ENCODE data around the gene MAN1A1.

The MAN1A1 gene

DNA sequence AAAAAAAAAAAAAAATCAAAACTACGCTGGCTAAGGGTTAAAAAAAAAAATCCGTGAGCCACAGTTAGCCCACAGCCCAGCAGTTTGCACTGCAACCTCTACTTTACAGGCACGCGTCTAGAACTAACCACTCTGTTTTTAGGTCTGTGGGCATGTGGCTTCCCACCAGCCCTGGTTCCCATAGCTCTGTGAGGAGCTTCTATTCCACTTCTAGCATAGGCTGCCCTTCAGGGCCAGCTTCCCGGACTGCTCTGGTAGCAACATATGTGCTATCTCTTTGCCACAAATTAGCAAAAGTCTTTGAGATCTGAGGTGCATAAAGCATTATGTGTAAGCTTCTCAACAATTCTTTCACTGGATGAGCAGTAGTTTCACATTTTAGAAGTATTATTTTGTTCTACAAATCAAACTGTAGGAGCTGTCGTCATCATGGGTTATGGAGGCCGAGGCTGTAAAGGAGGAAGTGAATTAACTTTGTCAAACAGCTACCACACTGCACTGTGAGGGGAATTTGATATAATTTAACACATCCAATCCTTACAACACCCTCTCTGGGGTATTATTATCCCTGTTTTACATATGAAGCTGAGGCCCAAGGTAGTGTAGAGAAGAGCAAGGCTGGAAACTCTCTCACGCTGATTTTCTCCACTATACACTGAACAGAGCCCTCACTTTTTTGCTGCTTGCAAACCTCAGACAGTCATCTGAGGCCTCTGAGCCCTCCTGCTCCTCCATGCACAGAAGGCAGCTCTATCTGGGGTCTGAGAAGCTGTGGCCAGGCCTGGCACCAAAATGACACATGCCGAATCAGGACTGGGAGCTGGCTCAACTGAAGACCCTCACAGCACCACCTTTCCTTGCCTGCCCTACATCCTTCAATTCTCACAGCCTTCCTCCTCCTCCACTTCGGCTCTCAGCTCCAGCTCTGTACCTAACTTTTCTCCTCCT is 35.4 kb downstream of the MAN1A1 start:
- H3K4me1 ChIP-seq (ENCODE audit: low read length), result no peaks in the 10 kb centered on the region

DNA sequence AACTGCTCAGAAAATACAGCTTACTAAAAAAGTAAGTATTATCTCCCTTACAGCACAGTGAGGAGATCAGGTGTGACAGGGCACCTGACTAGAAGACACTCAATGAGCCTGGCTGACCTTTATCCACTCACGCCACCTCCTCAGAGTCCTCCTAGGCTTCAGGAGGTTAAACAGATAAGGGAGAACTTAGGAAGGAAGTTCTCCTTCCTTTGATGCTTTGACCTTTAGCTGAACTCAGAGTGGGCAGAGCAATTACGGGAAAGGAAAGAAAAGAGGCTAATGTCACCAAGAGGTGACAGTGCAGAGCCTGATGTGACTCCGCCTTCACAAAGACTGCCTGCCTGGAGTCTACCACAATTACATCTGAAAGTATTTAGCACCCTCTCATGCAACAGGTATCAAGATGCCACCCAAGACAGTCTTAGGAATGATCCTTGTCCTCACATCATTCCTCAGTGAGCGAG is 36.7 kb downstream of the MAN1A1 start:
- Histone ChIP-seq H3K9ac (ENCODE audit: low read length) (no peak overlapping the region), H4K20me1 (ENCODE audit: insufficient read depth, low read length) (peaks cover 5% of the 10 kb centered on the region), H3K27me3 (replicated peaks; ENCODE audit: insufficient read depth, low read length) (no peaks in the 10 kb centered on the region), H3K79me2 (ENCODE audit: low read length) (peaks cover 98% of the 10 kb centered on the region), H3F3A (ENCODE audit: insufficient read depth, low read length) (no peaks in the 10 kb centered on the region), H3K36me3 (replicated peaks; ENCODE audit: insufficient read depth, low read length) (no peaks in the 10 kb centered on the region; the same call in 1 of the 2 replicates), H3K27ac (ENCODE audit: low read length) (no peak overlapping the region), H2AFZ (ENCODE audit: low read length) (no peak overlapping the region), H3K4me3 (ENCODE audit: low read length) (no peak overlapping the region), H3K9me2 (replicated peaks; ENCODE audit: insufficient read depth, low read length) (no peaks in the 10 kb centered on the region), H3K4me1 (ENCODE audit: low read length) (no peaks in the 10 kb centered on the region), H3K9me3 (replicated peaks; ENCODE audit: insufficient read depth, low read length) (no peaks in the 10 kb centered on the region), H3K4me2 (ENCODE audit: low read depth, low read length) (no peak overlapping the region)
- TF ChIP-seq, protein P1, sequence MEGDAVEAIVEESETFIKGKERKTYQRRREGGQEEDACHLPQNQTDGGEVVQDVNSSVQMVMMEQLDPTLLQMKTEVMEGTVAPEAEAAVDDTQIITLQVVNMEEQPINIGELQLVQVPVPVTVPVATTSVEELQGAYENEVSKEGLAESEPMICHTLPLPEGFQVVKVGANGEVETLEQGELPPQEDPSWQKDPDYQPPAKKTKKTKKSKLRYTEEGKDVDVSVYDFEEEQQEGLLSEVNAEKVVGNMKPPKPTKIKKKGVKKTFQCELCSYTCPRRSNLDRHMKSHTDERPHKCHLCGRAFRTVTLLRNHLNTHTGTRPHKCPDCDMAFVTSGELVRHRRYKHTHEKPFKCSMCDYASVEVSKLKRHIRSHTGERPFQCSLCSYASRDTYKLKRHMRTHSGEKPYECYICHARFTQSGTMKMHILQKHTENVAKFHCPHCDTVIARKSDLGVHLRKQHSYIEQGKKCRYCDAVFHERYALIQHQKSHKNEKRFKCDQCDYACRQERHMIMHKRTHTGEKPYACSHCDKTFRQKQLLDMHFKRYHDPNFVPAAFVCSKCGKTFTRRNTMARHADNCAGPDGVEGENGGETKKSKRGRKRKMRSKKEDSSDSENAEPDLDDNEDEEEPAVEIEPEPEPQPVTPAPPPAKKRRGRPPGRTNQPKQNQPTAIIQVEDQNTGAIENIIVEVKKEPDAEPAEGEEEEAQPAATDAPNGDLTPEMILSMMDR (IDR thresholded peaks at IDR 0.05; ENCODE audit: low read length), result no peak
- no peak for TF ChIP-seq EZH2 (optimal IDR thresholded peaks at IDR 0.05; ENCODE audit: low read depth, low read length)
- no peak for TF ChIP-seq EZH2phosphoT487 (IDR thresholded peaks at IDR 0.05; ENCODE audit: low read length)
- DNase-seq, result no peak

More for the DNA sequence above, 35.4 kb downstream of the MAN1A1 start:
- no peak overlapping the region for H2AFZ ChIP-seq (ENCODE audit: low read length)
- H4K20me1 ChIP-seq (ENCODE audit: insufficient read depth, low read length), result peaks cover 14% of the 10 kb centered on the region
- H3K9me3 ChIP-seq (replicated peaks; ENCODE audit: insufficient read depth, low read length), result no peaks in the 10 kb centered on the region
- H3K4me2 ChIP-seq (ENCODE audit: low read depth, low read length), result no peak overlapping the region
- H3K27me3 ChIP-seq (replicated peaks; ENCODE audit: insufficient read depth, low read length), result no peaks in the 10 kb centered on the region
- no peak overlapping the region for H3K27ac ChIP-seq (ENCODE audit: low read length)
- H3K79me2 ChIP-seq (ENCODE audit: low read length), result peaks cover 97% of the 10 kb centered on the region
- TF ChIP-seq EZH2 (optimal IDR thresholded peaks at IDR 0.05; ENCODE audit: low read depth, low read length) (no peak), EZH2phosphoT487 (IDR thresholded peaks at IDR 0.05; ENCODE audit: low read length) (no peak)
- TF ChIP-seq, protein P1 (IDR thresholded peaks at IDR 0.05; ENCODE audit: low read length), result no peak
- H3K36me3 ChIP-seq (replicated peaks; ENCODE audit: insufficient read depth, low read length), result no peaks in the 10 kb centered on the region; the same call in 1 of the 2 replicates
- no peak for DNase-seq
- no peaks in the 10 kb centered on the region for H3F3A ChIP-seq (ENCODE audit: insufficient read depth, low read length)
- H3K9ac ChIP-seq (ENCODE audit: low read length), result no peak overlapping the region
- no peak overlapping the region for H3K4me3 ChIP-seq (ENCODE audit: low read length)
- H3K9me2 ChIP-seq (replicated peaks; ENCODE audit: insufficient read depth, low read length), result no peaks in the 10 kb centered on the region

DNA sequence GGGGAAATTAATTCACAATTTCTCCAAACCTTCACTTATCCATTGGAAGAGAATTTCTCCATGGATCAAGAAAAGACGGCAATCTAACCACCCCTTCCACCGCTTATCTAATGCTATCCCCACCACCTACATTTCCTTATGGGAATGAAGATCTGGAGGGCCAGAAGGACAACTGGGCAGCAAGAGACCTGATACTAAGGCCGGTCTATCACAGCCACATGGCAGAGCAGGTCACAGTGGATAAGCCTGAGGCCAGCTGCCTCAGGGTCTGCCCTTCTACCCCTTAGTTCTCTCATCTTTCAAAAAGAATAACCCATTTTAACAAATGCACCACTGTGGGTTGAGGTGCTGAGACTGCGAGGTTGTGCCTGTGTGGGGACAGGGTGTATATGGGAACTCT is 37.1 kb downstream of the MAN1A1 start:
- Histone ChIP-seq H3K36me3 (replicated peaks; ENCODE audit: insufficient read depth, low read length) (no peaks in the 10 kb centered on the region; the same call in 1 of the 2 replicates), H3K27ac (ENCODE audit: low read length) (no peak overlapping the region), H3F3A (ENCODE audit: insufficient read depth, low read length) (no peaks in the 10 kb centered on the region), H3K9me3 (replicated peaks; ENCODE audit: insufficient read depth, low read length) (no peaks in the 10 kb centered on the region), H3K4me3 (ENCODE audit: low read length) (no peak overlapping the region), H4K20me1 (ENCODE audit: insufficient read depth, low read length) (peaks cover 5% of the 10 kb centered on the region), H2AFZ (ENCODE audit: low read length) (no peak overlapping the region), H3K4me1 (ENCODE audit: low read length) (no peaks in the 10 kb centered on the region), H3K9ac (ENCODE audit: low read length) (no peak overlapping the region), H3K27me3 (replicated peaks; ENCODE audit: insufficient read depth, low read length) (no peaks in the 10 kb centered on the region), H3K9me2 (replicated peaks; ENCODE audit: insufficient read depth, low read length) (no peaks in the 10 kb centered on the region), H3K79me2 (ENCODE audit: low read length) (peaks cover 98% of the 10 kb centered on the region), H3K4me2 (ENCODE audit: low read depth, low read length) (no peak overlapping the region)
- no peak for DNase-seq
- TF ChIP-seq, protein P1 (IDR thresholded peaks at IDR 0.05; ENCODE audit: low read length), result no peak
- TF ChIP-seq EZH2 (optimal IDR thresholded peaks at IDR 0.05; ENCODE audit: low read depth, low read length), result no peak
- TF ChIP-seq EZH2phosphoT487 (IDR thresholded peaks at IDR 0.05; ENCODE audit: low read length), result no peak

All from MM.1S (cell line).